Activated CD4-positive, alpha-beta T cell treated with anti-CD3 and anti-CD28 coated beads for 36 hours (primary cell): ENCODE data around the gene LRRC52. TPM values are rescaled to one million over a fixed set of nuclear protein-coding genes. Genes with fewer than 3 reads are reported as not detected.
A peak's percentile ranks its signal among the peaks of the same experiment; 100 is the strongest.
"Not testable (repeated sequence)": the region's sequence is repeated elsewhere in the genome, so short reads cannot be mapped to it uniquely, and the experiment has no call there.

ENCODE experiments used
- ATAC-seq: fragments of 200-7000 bp; cut with Tn5 transposase; one replicate; pipeline ENCODE4 v1.10.0; 2021; ENCODE audit warnings: mild to moderate bottlenecking, moderate library complexity
- CTCF ChIA-PET: fragments of 350-600 bp; sonication (Branson Sonifier 250); formaldehyde crosslinking; loops from one replicate; lab custom pipeline; 2021; ENCODE audit warnings: antibody characterized with exemption; lab: Charles Lee
- POLR2A ChIA-PET: fragments of 350-600 bp; sonication (Branson Sonifier 250); formaldehyde crosslinking; loops from one replicate; lab custom pipeline; 2021; ENCODE audit warnings: antibody characterized with exemption, inconsistent platforms; lab: Charles Lee
- DNase-seq: peaks from one replicate; pipeline ENCODE4 v3.0.0-alpha.2; 2020
- H3K27ac Mint-ChIP-seq: one replicate; pipeline ENCODE4 v1.8.0; 2021; ENCODE audit warnings: mixed read lengths
- H3K27me3 Mint-ChIP-seq: one replicate; pipeline ENCODE4 v1.8.0; 2021; ENCODE audit warnings: mixed read lengths
- H3K36me3 Mint-ChIP-seq: one replicate; pipeline ENCODE4 v1.8.0; 2021; ENCODE audit warnings: low read depth, mixed read lengths
- H3K4me1 Mint-ChIP-seq: one replicate; pipeline ENCODE4 v1.8.0; 2021; ENCODE audit warnings: mixed read lengths
- H3K4me3 Mint-ChIP-seq: one replicate; pipeline ENCODE4 v1.8.0; 2021; ENCODE audit warnings: mild to moderate bottlenecking, moderate library complexity, mixed read lengths
- H3K9me3 Mint-ChIP-seq: one replicate; pipeline ENCODE4 v1.8.0; 2021; ENCODE audit warnings: low read depth, mixed read lengths
- intact Hi-C, 2 experiments: fragments of 100-400 bp; cut with DNase I in 1 of 2; cut with micrococcal nuclease in 1 of 2; formaldehyde crosslinking; loops; one replicate each; pipeline versions ENCODE4 v1.14.2 to v1.15.1; 2022 to 2024; cut with DNase I, micrococcal nuclease
- total RNA-seq, 2 experiments: library from RNA; stranded (reverse); gene quantifications; one replicate each; pipeline ENCODE4 v1.2.3, GENCODE V29; 2021

Gene LRRC52
- total RNA-seq, 2 experiments from 2014 or later: not detected

DNA sequence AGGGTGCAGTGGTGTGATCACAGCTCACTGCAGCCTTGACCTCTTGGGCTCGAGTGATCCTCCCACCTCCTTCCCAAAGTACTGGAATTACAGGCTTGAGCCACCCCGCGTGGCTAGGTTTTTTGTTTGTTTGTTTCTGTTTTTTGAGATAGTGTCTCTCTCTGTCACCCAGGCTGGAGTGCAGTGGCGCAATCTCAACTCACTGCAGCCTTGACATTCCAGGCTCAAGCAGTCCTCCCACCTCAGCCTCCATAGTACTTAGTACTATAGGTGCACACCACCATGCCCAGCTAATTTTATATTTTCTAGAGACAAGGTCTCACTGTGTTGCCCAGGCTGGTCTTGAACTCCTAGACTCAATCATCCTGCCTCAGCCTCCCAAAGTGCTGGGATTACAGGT lies 47.6 kb downstream of the LRRC52 start:
- H3K4me1 Mint-ChIP-seq, POLR2A ChIA-PET, H3K4me3 Mint-ChIP-seq, ATAC-seq, H3K9me3 Mint-ChIP-seq, DNase-seq, H3K36me3 Mint-ChIP-seq, H3K27ac Mint-ChIP-seq: not testable (repeated sequence)
- CTCF ChIA-PET: interaction anchor here (0.8 to 11.4 kb wide), 11 partner anchors 11 to 207 kb away, joined by 3 to 150 read pairs (median 5); no protein-coding TSS in a partner anchor
- intact Hi-C loops: loop anchor here (5.0 to 10.0 kb wide), 3 partner anchors 109 to 893 kb away; no protein-coding TSS in a partner anchor
- H3K27me3 Mint-ChIP-seq: peaks cover 49% of the 10 kb centered on the region

DNA sequence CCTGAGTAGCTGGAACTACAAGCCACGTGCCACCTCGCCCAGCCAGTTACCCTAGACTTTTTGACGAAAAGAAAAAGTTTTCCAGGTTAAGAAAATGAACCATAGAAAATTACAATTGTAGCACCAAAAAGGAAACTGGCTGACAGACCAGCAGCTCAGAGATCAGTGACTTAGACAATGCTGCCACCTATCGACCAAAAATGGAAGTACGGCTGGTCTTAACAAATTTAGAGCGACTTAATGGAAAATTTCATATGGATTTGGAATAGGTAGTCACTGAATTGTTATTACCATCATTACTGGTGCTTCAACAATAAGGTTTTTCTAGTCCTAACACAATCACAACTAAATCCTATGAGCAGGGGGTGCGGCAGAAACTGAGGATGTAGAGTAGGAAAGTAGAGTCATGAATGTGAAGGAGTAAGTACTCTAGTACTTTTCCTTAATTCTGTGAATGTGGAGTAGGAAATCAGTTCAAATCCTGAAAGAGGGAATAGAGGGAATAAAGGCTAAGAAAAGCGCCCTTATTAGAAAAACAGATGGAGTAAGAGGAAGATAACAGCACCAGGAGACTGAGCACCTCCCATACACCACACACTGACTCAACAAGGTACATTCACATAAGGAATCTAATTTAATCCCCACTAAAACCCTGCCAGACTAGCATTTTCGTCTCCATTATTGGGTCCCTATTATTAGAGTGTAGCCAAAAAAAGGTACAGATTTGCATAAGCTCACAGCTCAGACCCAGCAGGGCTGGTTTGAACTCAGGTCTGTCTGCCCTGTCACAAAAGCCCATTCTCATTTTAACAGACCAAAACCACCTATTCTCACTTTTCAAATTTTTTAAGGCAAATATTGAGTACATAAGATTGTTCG lies 49.4 kb downstream of the LRRC52 start:
- CTCF ChIA-PET: interaction anchor here (0.6 to 11.4 kb wide), 31 partner anchors 9 to 447 kb away, joined by 3 to 150 read pairs (median 4); no protein-coding TSS in a partner anchor
- DNase-seq: peak; percentile 85
- H3K27me3 Mint-ChIP-seq: peaks cover 51% of the 10 kb centered on the region
- no peaks in the 10 kb centered on the region for H3K36me3 Mint-ChIP-seq
- H3K27ac Mint-ChIP-seq: no peak overlapping the region
- ATAC-seq: peak; percentile 23
- no peaks in the 10 kb centered on the region for H3K9me3 Mint-ChIP-seq
- intact Hi-C loops: loop anchor here (1.0 to 10.0 kb wide), 8 partner anchors 111 to 892 kb away; no protein-coding TSS in a partner anchor
- H3K4me1 Mint-ChIP-seq: peaks cover 19% of the 10 kb centered on the region
- no peak overlapping the region for H3K4me3 Mint-ChIP-seq
- POLR2A ChIA-PET: no interaction called here

DNA sequence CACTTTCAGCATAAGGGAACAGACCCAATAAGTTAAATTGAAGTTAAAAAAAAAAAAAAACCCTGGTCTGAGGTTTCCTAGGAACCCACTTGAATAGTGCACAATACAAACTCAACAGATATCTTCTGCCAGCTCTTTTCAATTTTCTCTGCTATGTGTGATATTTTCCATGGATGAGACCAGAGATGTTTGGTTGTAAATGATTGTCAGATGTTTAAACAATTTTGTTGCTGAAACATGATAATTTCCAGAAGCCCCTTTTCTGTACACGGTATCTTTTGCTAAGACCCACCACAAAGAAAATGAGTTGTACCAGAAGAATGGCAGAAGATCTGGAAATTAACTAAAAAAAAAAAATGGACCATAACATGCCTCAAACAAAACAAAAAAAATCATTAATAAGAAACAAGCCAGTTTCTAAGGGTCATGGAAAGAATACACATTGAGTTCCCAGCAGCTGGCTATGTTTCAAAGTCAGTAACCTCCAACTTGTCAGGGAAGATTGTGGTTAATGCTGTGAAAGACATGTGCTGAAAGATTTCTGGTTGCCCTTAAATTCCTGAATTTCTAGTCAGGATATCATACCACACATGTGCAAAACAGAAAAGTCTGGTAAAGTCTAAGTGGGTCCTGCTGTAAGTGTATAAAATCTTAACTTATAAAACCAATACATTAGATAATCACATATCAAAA lies 51.6 kb downstream of the LRRC52 start:
- POLR2A ChIA-PET: interaction anchor here (0.5 to 0.7 kb wide), 3 partner anchors 29 to 173 kb away, joined by 3 to 4 read pairs (median 4); partner anchors contain the start of gene TMCO1
- H3K4me3 Mint-ChIP-seq: no peak overlapping the region
- H3K9me3 Mint-ChIP-seq: no peaks in the 10 kb centered on the region
- ATAC-seq (no peak), DNase-seq (no peak)
- CTCF ChIA-PET: interaction anchor here (1.2 to 11.4 kb wide), 7 partner anchors 9 to 318 kb away, joined by 3 to 150 read pairs (median 5); no protein-coding TSS in a partner anchor
- peaks cover 38% of the 10 kb centered on the region for H3K27me3 Mint-ChIP-seq
- H3K27ac Mint-ChIP-seq: no peak overlapping the region
- H3K36me3 Mint-ChIP-seq: no peaks in the 10 kb centered on the region
- intact Hi-C loops: loop anchor here (5.0 to 10.0 kb wide), 3 partner anchors 82 to 889 kb away; no protein-coding TSS in a partner anchor
- peaks cover 32% of the 10 kb centered on the region for H3K4me1 Mint-ChIP-seq

DNA sequence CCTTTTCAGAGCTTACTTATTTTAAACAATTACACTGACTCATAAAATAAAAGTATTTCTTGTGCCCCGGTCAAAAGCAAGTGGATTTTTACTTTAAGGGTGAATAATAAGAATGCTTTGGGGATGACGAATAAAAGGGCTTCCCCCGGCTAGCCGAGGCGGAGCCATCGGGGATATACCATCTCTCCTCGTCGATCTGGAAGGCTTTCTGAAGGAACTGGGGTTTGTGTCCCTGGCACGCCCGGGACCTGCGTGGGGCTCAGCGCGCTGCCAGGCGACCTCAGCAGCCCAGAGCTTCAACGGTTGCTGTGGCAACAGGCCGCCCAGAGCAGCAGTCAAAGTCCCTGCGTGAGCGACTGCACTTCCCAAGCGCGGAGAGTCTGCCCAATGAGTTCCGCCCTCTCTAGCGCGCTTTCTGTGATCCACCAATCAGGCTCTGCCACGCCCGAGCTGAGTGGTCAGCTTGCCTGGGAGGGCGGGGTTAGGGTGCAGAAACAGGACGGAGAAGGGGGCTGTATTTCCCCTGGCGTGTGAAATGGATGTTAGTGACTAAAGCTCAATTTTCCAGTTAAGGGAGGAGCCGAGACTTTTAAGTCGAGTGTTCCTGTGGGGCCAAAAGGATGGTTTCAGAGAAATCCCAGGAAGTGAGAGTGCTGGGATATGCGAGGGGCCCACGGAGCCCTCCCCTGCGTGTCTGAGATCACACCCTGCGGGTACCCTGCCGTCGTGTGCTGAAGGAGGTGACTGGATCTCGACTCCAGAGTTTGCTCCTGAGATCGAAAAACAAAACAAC lies 54.3 kb downstream of the LRRC52 start:
- CTCF ChIA-PET: interaction anchor here (0.9 to 11.4 kb wide), 9 partner anchors 47 to 327 kb away, joined by 3 to 150 read pairs (median 6); partner anchors contain the start of gene ALDH9A1
- ATAC-seq (peak; percentile 95), DNase-seq (peak; percentile 98)
- peak overlapping the region; percentile 92 for H3K27ac Mint-ChIP-seq
- no peaks in the 10 kb centered on the region for H3K36me3 Mint-ChIP-seq
- H3K4me1 Mint-ChIP-seq: peaks cover 33% of the 10 kb centered on the region
- H3K27me3 Mint-ChIP-seq: peaks cover 27% of the 10 kb centered on the region
- peak overlapping the region; percentile 84 for H3K4me3 Mint-ChIP-seq
- H3K9me3 Mint-ChIP-seq: no peaks in the 10 kb centered on the region
- intact Hi-C loops: loop anchor here (1.0 to 10.0 kb wide), 9 partner anchors 32 to 887 kb away; partner anchors contain the start of genes ALDH9A1 (in 2 of the 2), TMCO1 (in 2 of the 2), MGST3 (in 1 of the 2) and UCK2 (in 1 of the 2)
- POLR2A ChIA-PET: interaction anchor here (0.7 to 1.2 kb wide), 3 partner anchors 32 to 231 kb away, joined by 3 to 6 read pairs (median 6); no protein-coding TSS in a partner anchor

DNA sequence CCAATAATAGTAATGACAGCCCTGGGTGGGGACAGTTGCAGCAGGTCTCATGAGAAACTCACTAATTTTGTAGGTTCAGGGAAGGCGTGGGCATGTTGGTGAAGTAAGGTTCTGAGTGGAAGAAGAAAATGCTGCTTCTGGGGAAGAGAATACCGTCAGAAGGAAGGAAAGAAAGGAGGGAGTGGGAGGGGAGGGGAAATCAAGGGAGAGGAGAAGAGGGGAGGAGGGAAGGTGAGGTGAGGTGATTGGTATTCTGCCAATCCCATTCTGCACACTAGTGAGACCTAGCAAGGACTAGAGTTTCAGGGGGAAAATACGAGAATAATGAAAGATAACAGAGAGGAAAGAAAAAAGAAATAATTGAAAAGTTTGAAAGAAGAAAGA lies 54.9 kb downstream of the LRRC52 start:
- Mint-ChIP-seq H3K4me1 (peaks cover 31% of the 10 kb centered on the region), H3K9me3 (no peaks in the 10 kb centered on the region), H3K4me3 (peak overlapping the region; percentile 84), H3K27me3 (peaks cover 21% of the 10 kb centered on the region), H3K27ac (peak overlapping the region; percentile 92), H3K36me3 (no peaks in the 10 kb centered on the region)
- ChIA-PET POLR2A (interaction anchor here (0.7 to 1.2 kb wide), 3 partner anchors 32 to 230 kb away, joined by 3 to 6 read pairs (median 6); no protein-coding TSS in a partner anchor), CTCF (interaction anchor here (0.8 to 11.4 kb wide), 12 partner anchors 24 to 326 kb away, joined by 3 to 150 read pairs (median 5); partner anchors contain the start of gene ALDH9A1)
- no peak for ATAC-seq
- intact Hi-C loops: loop anchor here (1.0 to 10.0 kb wide), 9 partner anchors 32 to 886 kb away; partner anchors contain the start of genes ALDH9A1 (in 2 of the 2), TMCO1 (in 2 of the 2), MGST3 (in 1 of the 2) and UCK2 (in 1 of the 2)
- no peak for DNase-seq

DNA sequence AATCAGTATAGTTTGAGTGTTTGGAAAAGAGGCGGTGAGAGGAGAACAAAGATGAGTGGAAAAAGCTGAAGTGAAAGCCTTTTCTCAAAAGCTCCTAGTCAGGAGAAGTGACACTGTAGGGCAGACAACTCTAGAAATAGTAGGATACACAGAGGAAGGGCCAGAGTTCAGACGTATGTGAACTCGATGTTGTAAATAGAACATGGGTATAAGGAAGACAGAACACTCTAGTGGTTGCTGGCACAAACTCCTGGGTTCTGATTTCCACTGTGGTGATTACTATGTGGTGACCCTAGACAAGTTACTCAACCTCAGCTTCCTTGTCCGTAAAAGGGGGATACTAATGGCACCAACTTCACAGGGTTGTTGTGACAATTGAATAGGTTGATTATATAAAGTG lies 57.0 kb downstream of the LRRC52 start:
- Mint-ChIP-seq H3K9me3 (no peaks in the 10 kb centered on the region), H3K27me3 (peaks cover 7% of the 10 kb centered on the region), H3K27ac (no peak overlapping the region), H3K4me3 (no peak overlapping the region), H3K36me3 (no peaks in the 10 kb centered on the region), H3K4me1 (peaks cover 31% of the 10 kb centered on the region)
- ATAC-seq: no peak
- CTCF ChIA-PET: interaction anchor here (0.6 to 11.4 kb wide), 21 partner anchors 8 to 330 kb away, joined by 3 to 150 read pairs (median 4); partner anchors contain the start of gene ALDH9A1
- intact Hi-C loops: loop anchor here (1.0 kb wide), 2 partner anchors 169 to 314 kb away; no protein-coding TSS in a partner anchor
- POLR2A ChIA-PET: no interaction called here
- no peak for DNase-seq

DNA sequence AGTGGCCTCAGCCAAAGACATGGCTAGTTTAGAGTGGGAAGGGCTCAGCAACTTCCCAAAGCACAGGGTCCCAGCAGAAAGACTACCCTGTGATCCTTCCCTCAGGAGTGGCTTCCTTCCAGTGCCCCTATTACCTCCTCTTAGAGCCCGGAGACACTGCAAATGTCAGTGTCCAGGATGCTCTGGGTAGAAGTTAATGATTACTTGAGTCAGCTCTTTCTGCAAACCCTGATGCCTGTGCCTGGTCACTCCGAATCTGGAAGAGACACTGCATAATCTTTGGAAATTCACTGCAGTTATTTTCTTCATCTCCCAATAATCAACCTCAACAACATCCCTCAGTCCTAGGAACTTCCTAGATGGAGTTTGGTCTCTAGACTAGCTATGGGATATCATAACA lies 60.0 kb downstream of the LRRC52 start:
- ChIA-PET POLR2A (no interaction called here), CTCF (interaction anchor here (0.6 to 1.8 kb wide), 2 partner anchors 124 to 1559 kb away, joined by 3 to 4 read pairs; no protein-coding TSS in a partner anchor)
- Mint-ChIP-seq H3K4me1 (peaks cover 12% of the 10 kb centered on the region), H3K27ac (no peak overlapping the region), H3K36me3 (no peaks in the 10 kb centered on the region), H3K27me3 (no peaks in the 10 kb centered on the region), H3K9me3 (no peaks in the 10 kb centered on the region), H3K4me3 (no peak overlapping the region)
- intact Hi-C loops: no loop called here
- DNase-seq: no peak
- ATAC-seq: no peak

DNA sequence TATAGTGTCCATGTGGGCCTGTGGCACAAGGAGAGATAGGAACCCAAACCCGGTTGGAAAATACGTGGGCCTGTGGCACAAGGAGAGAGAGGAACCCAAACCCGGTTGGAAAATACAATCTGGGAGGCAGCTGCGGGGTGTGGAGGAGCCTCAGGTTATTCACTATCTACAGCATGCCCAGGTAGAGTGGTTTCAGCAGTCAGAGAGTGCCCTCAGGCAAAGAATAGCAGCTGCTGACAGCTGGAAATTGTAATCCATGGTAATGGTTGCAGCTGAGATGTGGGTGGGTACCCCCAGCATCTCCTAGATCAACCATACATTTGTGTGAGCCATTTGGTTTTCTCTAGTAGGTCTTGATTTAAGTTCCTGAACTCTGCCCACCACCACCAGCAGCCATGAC lies 61.4 kb downstream of the LRRC52 start:
- Mint-ChIP-seq H3K27ac (no peak overlapping the region), H3K27me3 (no peaks in the 10 kb centered on the region), H3K4me1 (peaks cover 5% of the 10 kb centered on the region), H3K36me3 (no peaks in the 10 kb centered on the region), H3K4me3 (no peak overlapping the region), H3K9me3 (no peaks in the 10 kb centered on the region)
- intact Hi-C loops: no loop called here
- ChIA-PET POLR2A (no interaction called here), CTCF (interaction anchor here (2.7 kb wide), 1 partner anchor 12 kb away, joined by 9 read pairs; no protein-coding TSS in a partner anchor)
- ATAC-seq (no peak), DNase-seq (no peak)

DNA sequence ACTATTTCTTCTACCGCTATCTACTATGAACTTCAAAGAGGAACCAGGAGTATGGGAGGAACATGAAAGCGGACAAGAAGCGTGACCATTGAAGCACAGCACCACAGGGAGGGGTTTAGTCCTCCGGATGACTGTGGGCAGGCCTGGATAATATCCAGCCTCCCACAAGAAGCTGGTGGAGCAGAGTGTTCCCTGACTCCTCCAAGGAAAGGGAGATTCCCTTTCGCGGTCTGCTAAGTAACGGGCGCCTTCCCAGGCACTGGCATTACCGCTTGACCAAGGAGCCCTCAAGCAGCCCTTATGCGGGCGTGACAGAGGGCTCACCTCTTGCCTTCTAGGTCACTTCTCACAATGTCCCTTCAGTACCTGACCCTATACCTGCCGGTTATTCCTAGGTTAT lies 62.9 kb downstream of the LRRC52 start:
- CTCF ChIA-PET: interaction anchor here (2.7 kb wide), 1 partner anchor 14 kb away, joined by 9 read pairs; no protein-coding TSS in a partner anchor

DNA sequence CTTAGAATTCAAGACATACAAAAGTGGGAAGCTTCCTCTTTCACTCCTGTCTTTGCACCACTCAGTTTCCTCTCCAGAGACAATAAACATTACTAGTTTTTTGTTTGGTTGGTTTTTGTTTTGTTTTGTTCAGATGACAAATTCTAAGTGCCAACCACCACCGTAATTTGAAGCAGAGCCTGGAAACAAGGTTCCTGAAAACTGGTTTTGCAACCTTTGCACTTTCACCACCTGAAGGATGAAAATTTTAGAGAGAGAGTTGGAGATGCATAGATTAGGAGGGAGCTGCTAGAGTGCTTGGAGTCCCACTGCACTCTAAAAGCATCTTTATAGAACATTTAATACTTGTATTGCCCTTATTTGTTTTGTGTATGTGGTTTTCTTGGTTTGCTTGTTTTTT lies 67.1 kb downstream of the LRRC52 start:
- CTCF ChIA-PET: interaction anchor here (0.8 kb wide), 1 partner anchor 256 kb away, joined by 3 read pairs; no protein-coding TSS in a partner anchor
- Mint-ChIP-seq H3K9me3 (no peaks in the 10 kb centered on the region), H3K36me3 (no peaks in the 10 kb centered on the region), H3K4me3 (no peak overlapping the region), H3K27ac (no peak overlapping the region), H3K27me3 (peaks cover 15% of the 10 kb centered on the region), H3K4me1 (no peaks in the 10 kb centered on the region)
- ATAC-seq (no peak), DNase-seq (no peak)
- POLR2A ChIA-PET: no interaction called here
- intact Hi-C loops: no loop called here

More for the DNA sequence above, 62.9 kb downstream of the LRRC52 start:
- intact Hi-C loops, H3K27me3 Mint-ChIP-seq, H3K4me1 Mint-ChIP-seq, ATAC-seq, H3K4me3 Mint-ChIP-seq, H3K27ac Mint-ChIP-seq, H3K36me3 Mint-ChIP-seq, H3K9me3 Mint-ChIP-seq, DNase-seq, POLR2A ChIA-PET: not testable (repeated sequence)
